ENCODE results near the gene KCMF1. TPM values are rescaled to one million over a fixed set of nuclear protein-coding genes. Genes with fewer than 3 reads are reported as not detected.

KCMF1 gene
- total and polyA plus RNA-seq, 2 experiments from 2014 or later: 50.8 to 63.0 TPM

- Histone ChIP-seq H3K79me2 (no peaks in the 10 kb centered on the region), H3K4me2 (no peak overlapping the region), H4K20me1 (ENCODE audit: insufficient read depth, poor library complexity, severe bottlenecking) (no peaks in the 10 kb centered on the region), H3K4me3 (no peak overlapping the region), H3K27me3 (no peaks in the 10 kb centered on the region), H3K4me1 (ENCODE audit: insufficient read depth) (no peaks in the 10 kb centered on the region), H3K36me3 (replicated peaks; ENCODE audit: insufficient read depth, low read depth) (no peaks in the 10 kb centered on the region), H2AFZ (no peak overlapping the region), H3K9me2 (replicated peaks; ENCODE audit: insufficient read depth) (no peaks in the 10 kb centered on the region), H3K27ac (no peak overlapping the region), H3K9me3 (ENCODE audit: low read depth) (no peaks in the 10 kb centered on the region)
- no peak for DNase-seq (ENCODE audit: low spot score)
- WGBS (ENCODE audit: low lambda C conversion rate, missing lambda C conversion rate): 93% methylated on average over 5 of the region's 5 CpGs
- no peak for TF ChIP-seq CTCF (IDR thresholded peaks at IDR 0.05; ENCODE audit: poor library complexity)
- no peak for TF ChIP-seq EZH2 (IDR thresholded peaks at IDR 0.05; ENCODE audit: borderline replicate concordance)
- TF ChIP-seq EZH2phosphoT487 (IDR thresholded peaks at IDR 0.05; ENCODE audit: low read depth, severe bottlenecking, unreplicated experiment): no peak
Observed at GRCh38 chr2:85077859-85078419, 107.0 kb downstream of the KCMF1 start.

GRCh38 chr2:85078536-85078935, 107.6 kb downstream of the KCMF1 start:
- Histone ChIP-seq H3K4me2 (no peak overlapping the region), H2AFZ (no peak overlapping the region), H3K27ac (no peak overlapping the region), H3K79me2 (no peaks in the 10 kb centered on the region), H3K4me1 (ENCODE audit: insufficient read depth) (no peaks in the 10 kb centered on the region), H3K27me3 (no peaks in the 10 kb centered on the region), H3K9me2 (replicated peaks; ENCODE audit: insufficient read depth) (no peaks in the 10 kb centered on the region), H3K36me3 (replicated peaks; ENCODE audit: insufficient read depth, low read depth) (no peaks in the 10 kb centered on the region), H3K4me3 (no peak overlapping the region), H4K20me1 (ENCODE audit: insufficient read depth, poor library complexity, severe bottlenecking) (no peaks in the 10 kb centered on the region), H3K9me3 (ENCODE audit: low read depth) (no peaks in the 10 kb centered on the region)
- TF ChIP-seq EZH2phosphoT487 (IDR thresholded peaks at IDR 0.05; ENCODE audit: low read depth, severe bottlenecking, unreplicated experiment) (no peak), EZH2 (IDR thresholded peaks at IDR 0.05; ENCODE audit: borderline replicate concordance) (no peak), CTCF (IDR thresholded peaks at IDR 0.05; ENCODE audit: poor library complexity) (no peak)
- DNase-seq (ENCODE audit: low spot score): no peak
- WGBS (ENCODE audit: low lambda C conversion rate, missing lambda C conversion rate): 90% methylated on average over 5 of the region's 5 CpGs

- Histone ChIP-seq H3K9me3 (ENCODE audit: low read depth) (no peaks in the 10 kb centered on the region), H3K27ac (no peak overlapping the region), H3K4me1 (ENCODE audit: insufficient read depth) (no peaks in the 10 kb centered on the region), H3K4me3 (no peak overlapping the region), H4K20me1 (ENCODE audit: insufficient read depth, poor library complexity, severe bottlenecking) (no peaks in the 10 kb centered on the region), H2AFZ (no peak overlapping the region), H3K4me2 (no peak overlapping the region), H3K79me2 (no peaks in the 10 kb centered on the region), H3K9me2 (replicated peaks; ENCODE audit: insufficient read depth) (no peaks in the 10 kb centered on the region), H3K36me3 (replicated peaks; ENCODE audit: insufficient read depth, low read depth) (no peaks in the 10 kb centered on the region), H3K27me3 (no peaks in the 10 kb centered on the region)
- DNase-seq (ENCODE audit: low spot score): no peak
- TF ChIP-seq EZH2phosphoT487 (IDR thresholded peaks at IDR 0.05; ENCODE audit: low read depth, severe bottlenecking, unreplicated experiment) (no peak), CTCF (IDR thresholded peaks at IDR 0.05; ENCODE audit: poor library complexity) (no peak), EZH2 (IDR thresholded peaks at IDR 0.05; ENCODE audit: borderline replicate concordance) (no peak)
Observed at GRCh38 chr2:85083092-85083491, 112.1 kb downstream of the KCMF1 start.

- 87% methylated on average over 3 of the region's 3 CpGs for WGBS (ENCODE audit: low lambda C conversion rate, missing lambda C conversion rate)
- Histone ChIP-seq H3K4me2 (no peak overlapping the region), H3K9me2 (replicated peaks; ENCODE audit: insufficient read depth) (no peaks in the 10 kb centered on the region), H3K9me3 (ENCODE audit: low read depth) (no peaks in the 10 kb centered on the region), H3K36me3 (replicated peaks; ENCODE audit: insufficient read depth, low read depth) (no peaks in the 10 kb centered on the region), H3K4me1 (ENCODE audit: insufficient read depth) (no peaks in the 10 kb centered on the region), H4K20me1 (ENCODE audit: insufficient read depth, poor library complexity, severe bottlenecking) (no peaks in the 10 kb centered on the region), H3K4me3 (no peak overlapping the region), H3K27ac (no peak overlapping the region), H3K79me2 (no peaks in the 10 kb centered on the region), H3K27me3 (no peaks in the 10 kb centered on the region), H2AFZ (no peak overlapping the region)
- TF ChIP-seq EZH2phosphoT487 (IDR thresholded peaks at IDR 0.05; ENCODE audit: low read depth, severe bottlenecking, unreplicated experiment) (no peak), CTCF (IDR thresholded peaks at IDR 0.05; ENCODE audit: poor library complexity) (no peak), EZH2 (IDR thresholded peaks at IDR 0.05; ENCODE audit: borderline replicate concordance) (no peak)
- no peak for DNase-seq (ENCODE audit: low spot score)
Observed at GRCh38 chr2:85085563-85085962, 114.6 kb downstream of the KCMF1 start.

All from hepatocyte (in vitro differentiated cells).